ENCODE measurements around the gene RFPL2. TPM values are rescaled to one million over a fixed set of nuclear protein-coding genes. Genes with fewer than 3 reads are reported as not detected.

The RFPL2 gene
- polyA plus RNA-seq, 3 donors from 2014 or later = 0.24 TPM; not detected in 2

- Mint-ChIP-seq H3K9me3 (no peaks in the 10 kb centered on the region), H3K27ac (no peak overlapping the region), H3K36me3 (no peaks in the 10 kb centered on the region), H3K4me1 (no peaks in the 10 kb centered on the region), H3K27me3 (ENCODE audit: low read depth in 3 of 3) (peaks cover 3 to 10% (median 6%) of the 10 kb centered on the region in 3 donors), H3K4me3 (no peak overlapping the region)
- DNase-seq = no peak
Measured at GRCh38 chr22:32219026-32219425, 14.2 kb upstream of the RFPL2 start.

DNA sequence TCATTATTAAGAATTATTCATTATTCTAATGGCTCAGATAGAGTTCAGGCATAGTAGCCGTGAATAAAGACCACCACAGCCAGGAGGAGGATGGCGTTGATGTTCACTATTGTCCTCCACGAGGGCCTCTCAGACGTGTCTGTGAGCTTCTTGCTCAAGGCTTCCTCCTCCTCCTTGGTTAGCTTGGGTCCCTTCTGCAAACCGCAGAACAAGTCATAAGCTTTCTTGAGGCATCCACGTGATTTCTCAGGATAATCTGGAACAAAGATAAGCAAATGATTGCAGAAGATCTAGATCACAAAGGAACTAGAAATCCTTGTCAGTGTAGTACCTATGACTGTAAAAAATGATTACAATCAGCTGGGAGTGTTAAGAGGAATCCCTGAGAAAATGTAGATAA lies 13.6 kb upstream of the RFPL2 start:
- H3K27me3 Mint-ChIP-seq (ENCODE audit: low read depth in 3 of 3) = peaks cover 3 to 8% (median 4%) of the 10 kb centered on the region in 3 donors
- H3K4me3 Mint-ChIP-seq = no peak overlapping the region
- H3K27ac Mint-ChIP-seq = no peak overlapping the region
- H3K4me1 Mint-ChIP-seq = no peaks in the 10 kb centered on the region
- H3K36me3 Mint-ChIP-seq = no peaks in the 10 kb centered on the region
- DNase-seq = no peak
- no peaks in the 10 kb centered on the region for H3K9me3 Mint-ChIP-seq

DNA sequence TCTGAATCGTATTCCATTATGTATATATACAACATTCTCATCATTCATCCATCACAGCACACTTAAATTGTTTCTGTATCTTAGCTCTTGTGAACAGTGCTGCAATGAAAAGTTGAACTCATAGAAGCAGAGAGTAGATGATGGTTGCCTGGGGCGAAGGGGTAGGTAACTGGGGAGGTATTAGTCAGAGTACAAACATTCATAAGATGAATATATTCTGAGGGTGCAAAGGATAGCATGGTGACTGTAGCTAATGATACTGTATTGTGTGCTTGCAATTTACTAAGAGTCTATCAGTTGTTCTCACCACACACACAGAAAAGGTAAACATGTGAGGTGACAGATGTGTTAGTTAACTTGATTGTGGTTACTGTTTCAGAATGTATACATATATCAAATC lies 12.6 kb upstream of the RFPL2 start:
- no peaks in the 10 kb centered on the region for H3K4me1 Mint-ChIP-seq
- H3K36me3 Mint-ChIP-seq = no peaks in the 10 kb centered on the region
- no peak overlapping the region for H3K4me3 Mint-ChIP-seq
- peaks cover 3 to 9% (median 5%) of the 10 kb centered on the region in 3 donors for H3K27me3 Mint-ChIP-seq (ENCODE audit: low read depth in 3 of 3)
- no peak overlapping the region for H3K27ac Mint-ChIP-seq
- no peak for DNase-seq
- H3K9me3 Mint-ChIP-seq = no peaks in the 10 kb centered on the region

GRCh38 chr22:32216911-32217310 lies 12.0 kb upstream of the RFPL2 start:
- DNase-seq = no peak
- Mint-ChIP-seq H3K4me3 (no peak overlapping the region), H3K9me3 (no peaks in the 10 kb centered on the region), H3K36me3 (no peaks in the 10 kb centered on the region), H3K27me3 (ENCODE audit: low read depth in 3 of 3) (peaks cover 3 to 9% (median 4%) of the 10 kb centered on the region in 3 donors), H3K4me1 (no peaks in the 10 kb centered on the region), H3K27ac (no peak overlapping the region)

DNA sequence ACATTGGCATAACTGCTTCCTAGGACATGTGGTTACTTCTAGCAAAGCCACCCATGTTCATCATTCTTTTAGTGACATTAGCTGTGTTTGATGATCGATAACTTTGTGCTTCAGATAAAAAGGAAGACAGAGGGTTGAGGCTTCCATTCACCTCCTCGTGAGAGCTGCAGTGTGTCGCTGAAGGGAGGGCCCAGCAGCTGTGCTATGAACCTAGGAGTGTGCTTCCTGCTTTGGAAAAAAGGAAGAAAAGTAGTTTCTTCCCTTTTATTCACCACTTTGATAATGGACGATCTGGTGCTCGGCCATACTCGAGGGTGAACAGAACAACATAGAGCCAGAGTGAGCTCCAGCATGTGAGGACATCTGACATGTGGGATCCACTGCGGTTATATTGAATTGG lies 6.1 kb upstream of the RFPL2 start:
- H3K9me3 Mint-ChIP-seq = no peaks in the 10 kb centered on the region
- H3K4me1 Mint-ChIP-seq = peaks cover 11 to 19% of the 10 kb centered on the region in 2 donors
- peaks cover 0 to 9% (median 3%) of the 10 kb centered on the region in 3 donors for H3K27me3 Mint-ChIP-seq (ENCODE audit: low read depth in 3 of 3)
- H3K36me3 Mint-ChIP-seq = no peaks in the 10 kb centered on the region
- DNase-seq = no peak
- no peak overlapping the region for H3K4me3 Mint-ChIP-seq
- H3K27ac Mint-ChIP-seq = no peak overlapping the region

DNA sequence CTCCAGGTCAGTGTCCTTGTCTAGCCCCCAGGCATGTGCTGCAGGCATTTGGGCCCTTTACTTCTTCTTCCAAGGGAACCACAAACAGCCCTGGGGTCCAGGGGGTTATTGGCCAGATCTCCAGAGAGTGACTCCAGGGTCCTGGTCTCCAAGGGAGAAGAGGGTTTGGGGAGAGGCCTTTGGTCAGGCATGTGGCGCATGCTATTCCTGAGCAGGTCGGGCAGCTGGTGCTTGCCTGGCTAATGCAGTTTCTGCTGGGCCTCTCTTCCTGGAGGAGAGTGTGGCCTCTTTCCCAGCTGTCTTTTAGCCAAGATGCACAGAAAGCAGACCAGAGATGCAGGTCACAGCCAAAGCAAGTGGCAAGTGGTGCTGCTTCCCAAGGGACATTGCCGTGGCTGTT lies 3.8 kb upstream of the RFPL2 start:
- Mint-ChIP-seq H3K4me1 (peaks cover 19 to 42% of the 10 kb centered on the region in 2 donors), H3K27ac (no peak overlapping the region), H3K4me3 (no peak overlapping the region), H3K36me3 (no peaks in the 10 kb centered on the region), H3K27me3 (ENCODE audit: low read depth in 3 of 3) (peaks cover 2 to 18% (median 2%) of the 10 kb centered on the region in 3 donors), H3K9me3 (no peaks in the 10 kb centered on the region)
- no peak for DNase-seq

DNA sequence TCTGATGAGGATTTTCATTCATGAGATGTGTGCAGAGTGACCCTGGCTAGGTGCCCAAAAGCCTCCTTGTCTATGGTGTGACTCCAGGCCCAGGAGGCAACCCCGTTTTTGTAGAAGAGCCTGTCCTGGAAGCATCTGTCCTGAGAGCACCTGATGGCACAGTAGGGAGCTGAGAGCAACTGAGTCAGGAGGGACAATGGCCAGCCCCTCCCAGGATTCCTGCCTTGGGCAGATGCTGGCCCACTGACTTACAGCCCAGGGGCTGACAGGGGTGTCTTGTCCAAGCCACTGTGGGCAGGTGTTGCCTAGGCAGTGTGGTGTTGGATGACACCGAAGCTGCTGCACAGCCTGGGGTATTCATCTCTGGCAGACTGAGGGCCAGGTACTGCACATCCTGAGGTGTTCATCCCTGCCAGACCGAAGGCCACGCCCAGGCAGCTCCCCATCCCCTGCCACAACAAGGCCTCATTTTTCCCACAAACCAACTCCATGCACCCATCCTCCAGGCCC lies 3.2 kb upstream of the RFPL2 start:
- H3K4me1 Mint-ChIP-seq = peaks cover 19 to 49% of the 10 kb centered on the region in 2 donors
- H3K4me3 Mint-ChIP-seq = no peak overlapping the region
- no peaks in the 10 kb centered on the region for H3K9me3 Mint-ChIP-seq
- DNase-seq = no peak
- H3K36me3 Mint-ChIP-seq = no peaks in the 10 kb centered on the region
- peaks cover 2 to 20% (median 2%) of the 10 kb centered on the region in 3 donors for H3K27me3 Mint-ChIP-seq (ENCODE audit: low read depth in 3 of 3)
- no peak overlapping the region for H3K27ac Mint-ChIP-seq

DNA sequence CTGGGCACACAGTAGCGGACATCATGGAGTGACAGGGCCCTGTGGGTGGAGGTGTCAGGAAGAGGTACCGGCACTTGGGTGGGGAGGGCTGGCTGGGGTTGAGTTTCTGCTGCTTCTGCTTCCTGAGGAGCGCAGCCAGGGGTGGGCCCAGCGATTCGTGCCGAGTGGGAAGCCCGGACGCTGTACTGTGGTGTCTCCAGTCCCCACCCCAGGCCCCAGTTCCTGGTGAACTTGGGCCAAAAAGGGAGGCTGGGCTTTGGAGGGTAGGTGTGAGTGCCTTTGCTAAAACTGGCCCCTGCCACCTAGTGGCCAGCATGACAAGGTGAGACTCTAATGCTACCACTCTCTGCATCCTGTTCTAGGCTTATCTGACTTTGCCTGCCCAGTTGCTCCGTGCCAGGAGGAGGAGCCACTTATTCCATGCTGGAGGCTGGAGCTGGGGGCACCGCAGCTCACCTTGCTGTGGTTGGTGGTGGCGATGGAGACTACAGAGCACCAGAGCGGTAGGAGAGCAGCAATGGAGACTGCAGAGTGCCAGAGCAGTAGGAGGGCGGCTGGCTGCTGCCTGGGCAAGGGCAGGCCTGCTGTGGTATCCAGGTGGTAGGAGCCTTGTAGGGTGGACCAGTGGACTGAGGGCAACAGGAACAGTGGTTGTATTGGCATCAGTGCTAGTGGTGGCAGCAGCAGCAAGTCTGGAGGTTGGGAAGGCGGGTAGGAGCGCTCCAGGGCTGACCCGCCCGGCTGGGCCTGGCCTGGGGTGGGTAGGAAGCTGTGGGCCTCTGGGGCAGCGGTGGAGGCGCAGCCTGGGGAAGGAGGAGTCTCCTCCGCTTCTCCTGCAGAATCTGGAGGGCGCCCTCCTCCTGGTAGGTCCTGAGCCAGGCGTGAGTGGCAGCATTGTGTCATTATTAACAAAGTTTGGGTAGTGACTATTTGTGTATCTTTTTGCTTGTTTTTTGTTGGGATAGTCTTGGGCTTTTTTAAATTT lies 2.2 kb upstream of the RFPL2 start:
- Mint-ChIP-seq H3K9me3 (no peaks in the 10 kb centered on the region), H3K4me1 (peaks cover 21 to 52% of the 10 kb centered on the region in 2 donors), H3K4me3 (peak overlapping the region in 4 of 5 donors; percentile 14 to 64 (median 60)), H3K36me3 (no peaks in the 10 kb centered on the region), H3K27me3 (ENCODE audit: low read depth in 3 of 3) (peaks cover 2 to 22% (median 4%) of the 10 kb centered on the region in 3 donors), H3K27ac (peak overlapping the region in 1 of 6 donors; percentile 36)
- DNase-seq = peak in 2 of 3 donors; percentile 21 to 36

- H3K4me3 Mint-ChIP-seq = peak overlapping the region; percentile 10 to 83 (median 59)
- no peaks in the 10 kb centered on the region for H3K36me3 Mint-ChIP-seq
- H3K4me1 Mint-ChIP-seq = peaks cover 22 to 52% of the 10 kb centered on the region in 2 donors
- H3K27ac Mint-ChIP-seq = no peak overlapping the region
- no peaks in the 10 kb centered on the region for H3K9me3 Mint-ChIP-seq
- peak in 1 of 3 donors; percentile 37 for DNase-seq
- peaks cover 5 to 20% (median 7%) of the 10 kb centered on the region in 3 donors for H3K27me3 Mint-ChIP-seq (ENCODE audit: low read depth in 3 of 3)
Measured at GRCh38 chr22:32205974-32206773, 1.3 kb upstream of the RFPL2 start.

DNA sequence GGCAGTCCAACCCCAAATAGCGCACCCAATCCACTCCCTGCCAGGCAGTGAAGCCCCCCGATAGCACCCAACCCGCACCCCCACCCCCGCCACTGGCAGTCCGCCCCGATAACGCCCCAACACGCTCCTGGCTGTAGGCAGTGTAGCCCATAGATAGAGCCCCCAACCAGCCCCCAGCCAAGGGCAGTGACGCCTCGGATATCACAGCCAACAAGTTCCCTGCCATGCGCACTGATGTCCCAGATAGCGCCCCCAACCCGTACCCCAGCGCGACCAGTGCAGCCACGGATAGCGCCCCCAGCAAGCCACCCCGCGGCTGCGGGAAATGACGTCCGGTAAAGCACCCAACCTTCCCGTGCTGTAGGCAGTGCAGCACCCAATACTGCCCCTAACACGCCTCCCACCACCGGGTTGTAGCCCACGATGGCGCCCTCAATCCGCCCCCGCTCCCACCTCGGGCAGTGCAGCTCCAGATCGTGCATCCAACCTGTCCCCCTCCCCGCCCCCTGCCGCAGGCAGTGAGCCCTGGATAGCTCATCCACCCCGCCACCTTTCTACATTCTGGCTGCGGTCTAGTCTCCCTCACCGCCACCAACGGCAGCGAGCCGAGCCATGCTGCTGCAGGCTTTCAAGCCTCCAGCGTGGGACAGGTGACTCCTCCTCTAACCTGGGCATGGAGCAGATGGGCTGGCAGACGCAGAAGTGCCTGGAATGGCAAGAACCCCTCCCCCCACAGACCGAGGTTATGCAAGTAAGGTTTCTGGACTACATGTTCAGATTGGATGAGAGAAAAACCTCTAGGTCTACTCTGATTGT lies 625 bp downstream of the RFPL2 start:
- peak in 2 of 3 donors; percentile 11 to 41 for DNase-seq
- H3K36me3 Mint-ChIP-seq = no peaks in the 10 kb centered on the region
- H3K9me3 Mint-ChIP-seq = no peaks in the 10 kb centered on the region
- H3K4me3 Mint-ChIP-seq = peak overlapping the region; percentile 73 to 83 (median 78)
- peaks cover 22 to 57% of the 10 kb centered on the region in 2 donors for H3K4me1 Mint-ChIP-seq
- peaks cover 5 to 20% (median 6%) of the 10 kb centered on the region in 3 donors for H3K27me3 Mint-ChIP-seq (ENCODE audit: low read depth in 3 of 3)
- peak overlapping the region in 1 of 6 donors; percentile 26 for H3K27ac Mint-ChIP-seq

DNA sequence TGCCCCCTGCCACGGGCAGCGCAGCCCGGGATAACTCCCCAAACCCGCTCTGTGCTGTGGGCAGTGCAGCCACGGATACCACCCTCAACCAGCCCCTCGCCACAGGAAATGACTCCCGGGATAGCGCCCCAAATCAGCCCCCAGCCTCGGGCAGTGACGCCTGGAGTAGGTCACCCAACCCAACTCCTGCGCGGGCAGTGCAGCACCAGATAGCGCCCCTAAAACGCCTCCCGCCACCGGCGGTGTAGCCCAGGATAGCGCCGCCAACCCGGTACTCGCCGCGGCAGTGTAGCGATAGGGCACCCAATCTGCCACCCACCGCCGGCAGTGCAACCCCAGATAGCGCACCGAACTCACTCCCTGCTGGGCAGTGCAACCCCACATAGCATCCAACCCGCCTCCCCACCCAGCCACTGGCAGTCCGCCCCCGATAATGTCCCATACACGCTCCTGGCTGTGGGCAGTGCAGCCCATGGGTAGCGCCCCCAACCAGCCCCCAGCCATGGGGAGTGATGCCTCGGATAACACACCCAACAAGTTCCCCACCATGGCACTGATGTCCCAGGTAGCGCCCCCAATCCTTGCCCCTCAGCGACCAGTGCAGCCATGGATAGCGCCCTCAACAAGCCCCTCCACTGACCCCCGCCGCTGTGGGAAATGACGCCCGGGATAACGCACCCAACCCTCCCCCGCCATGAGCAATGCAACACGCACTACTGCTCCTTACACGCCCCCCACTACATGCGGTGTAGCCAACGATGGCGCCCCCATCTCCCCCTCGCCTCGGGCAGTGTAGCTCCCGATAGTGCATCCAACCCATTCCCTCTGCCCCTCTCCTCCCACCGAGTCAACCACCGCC lies 1.5 kb downstream of the RFPL2 start:
- peak overlapping the region in 4 of 5 donors; percentile 24 to 83 (median 60) for H3K4me3 Mint-ChIP-seq
- no peak for DNase-seq
- no peaks in the 10 kb centered on the region for H3K9me3 Mint-ChIP-seq
- H3K27me3 Mint-ChIP-seq (ENCODE audit: low read depth in 3 of 3) = peaks cover 5 to 20% (median 6%) of the 10 kb centered on the region in 3 donors
- H3K36me3 Mint-ChIP-seq = no peaks in the 10 kb centered on the region
- no peak overlapping the region for H3K27ac Mint-ChIP-seq
- H3K4me1 Mint-ChIP-seq = peaks cover 22 to 57% of the 10 kb centered on the region in 2 donors

DNA sequence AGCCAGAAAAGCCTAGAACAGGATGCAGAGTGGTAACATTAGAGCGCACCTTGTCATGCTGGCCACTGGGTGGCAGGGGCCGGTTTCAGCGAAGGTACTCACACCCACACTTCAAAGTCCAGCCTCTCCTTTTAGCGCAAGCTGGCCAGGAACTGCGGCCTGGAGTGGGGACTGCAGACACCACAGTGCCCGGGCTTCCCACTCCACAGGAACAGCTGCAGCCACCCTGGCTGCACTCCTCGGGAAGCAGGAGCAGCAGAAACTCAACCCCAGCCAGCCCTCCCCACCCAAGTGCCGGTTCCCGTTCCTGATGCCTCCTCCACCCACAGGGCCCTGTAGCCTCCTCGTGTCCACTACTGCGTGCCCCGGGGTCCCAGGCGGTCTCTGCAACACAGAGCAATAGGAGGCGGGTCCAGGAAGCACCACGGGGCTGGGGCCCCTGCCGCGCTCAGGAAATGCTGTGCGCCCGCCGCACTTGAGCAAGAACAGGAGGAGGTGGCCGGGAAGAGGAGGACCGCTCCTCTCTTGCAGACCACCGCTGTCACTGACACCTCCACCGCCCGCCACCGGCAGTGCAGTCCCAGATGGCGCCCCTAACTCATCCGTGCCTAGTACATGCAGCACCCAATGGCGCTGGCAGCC lies 2.2 kb downstream of the RFPL2 start:
- peak overlapping the region in 4 of 5 donors; percentile 21 to 83 (median 36) for H3K4me3 Mint-ChIP-seq
- H3K27ac Mint-ChIP-seq = no peak overlapping the region
- H3K4me1 Mint-ChIP-seq = peaks cover 22 to 55% of the 10 kb centered on the region in 2 donors

More for the DNA sequence above, 2.2 kb downstream of the RFPL2 start:
- Mint-ChIP-seq H3K27me3 (ENCODE audit: low read depth in 3 of 3) (peaks cover 5 to 20% (median 6%) of the 10 kb centered on the region in 3 donors), H3K9me3 (no peaks in the 10 kb centered on the region), H3K36me3 (no peaks in the 10 kb centered on the region)
- DNase-seq = no peak

Measured in immature natural killer cell (primary cell).